IMR-90 (cell line): Measurements from ENCODE around the gene SLC3A2. TPM values are rescaled to one million over a fixed set of nuclear protein-coding genes. Genes with fewer than 3 reads are reported as not detected.

ENCODE experiments used
- ATAC-seq: fragments of 200-7000 bp; cut with Tn5 transposase; 2 replicates; pipeline ENCODE4 v1.9.1; 2020; ENCODE audit warnings: low read depth, mild to moderate bottlenecking, moderate library complexity
- BruUV-seq: library from RNA; stranded (reverse); fragments of 400-500 nt; replicated peaks from 2 replicates; lab custom pipeline; 2021; lab: Mats Ljungman, UMichigan
- CTCF ChIA-PET: fragments of 300-600 bp; formaldehyde crosslinking; extraction: SDS; loops from one replicate; lab custom pipeline; 2021; ENCODE audit warnings: antibody characterized with exemption; lab: Yijun Ruan, JAX
- POLR2A ChIA-PET: fragments of 300-600 bp; sonication (Branson Sonifier 250); formaldehyde crosslinking; loops from one replicate; lab custom pipeline; 2022; ENCODE audit warnings: antibody characterized with exemption; ENCODE audit not compliant: unreplicated experiment; lab: Charles Lee
- DNase-seq: peaks from one replicate; pipeline ENCODE4 v3.0.0; 2013
- H2AFZ ChIP-seq: replicated peaks from 2 replicates; pipeline ENCODE3; 2013; ENCODE audit warnings: low read length, mild to moderate bottlenecking; ENCODE audit not compliant: poor library complexity
- H2AK5ac ChIP-seq: 2 replicates; pipeline ENCODE4 v1.6.1; 2013; ENCODE audit warnings: low read depth, low read length, inconsistent platforms
- H2AK9ac ChIP-seq: replicated peaks from 2 replicates; pipeline ENCODE3; 2013; ENCODE audit warnings: mild to moderate bottlenecking, low read depth, low read length, moderate library complexity; ENCODE audit not compliant: poor library complexity
- H2BK120ac ChIP-seq: 2 replicates; pipeline ENCODE4 v1.6.1; 2013; ENCODE audit warnings: low read depth, low read length, inconsistent platforms
- H2BK15ac ChIP-seq: 3 replicates; pipeline ENCODE4 v1.6.1; 2013; ENCODE audit warnings: low read depth, low read length, inconsistent platforms
- H2BK20ac ChIP-seq: 2 replicates; pipeline ENCODE4 v1.6.1; 2013; ENCODE audit warnings: low read depth, mild to moderate bottlenecking, inconsistent platforms, low read length, moderate library complexity
- H2BK5ac ChIP-seq: 2 replicates; pipeline ENCODE4 v1.6.1; 2013; ENCODE audit warnings: mild to moderate bottlenecking, low read depth, low read length, inconsistent platforms; ENCODE audit not compliant: poor library complexity, severe bottlenecking
- H3K14ac ChIP-seq: replicated peaks from 2 replicates; pipeline ENCODE4 v1.6.1; 2013; ENCODE audit warnings: low read depth, low read length, inconsistent platforms
- H3K18ac ChIP-seq: 2 replicates; pipeline ENCODE4 v1.6.1; 2013; ENCODE audit warnings: low read depth, low read length, control low read depth
- H3K23ac ChIP-seq: 2 replicates; pipeline ENCODE4 v1.6.1; 2013; ENCODE audit warnings: low read depth, low read length, inconsistent platforms
- H3K27ac ChIP-seq: 2 replicates; pipeline ENCODE4 v1.5.1; 2013; ENCODE audit warnings: mild to moderate bottlenecking, control low read depth, low read length; ENCODE audit not compliant: insufficient read depth
- H3K27me3 ChIP-seq: 2 replicates; pipeline ENCODE4 v1.6.1; 2013; ENCODE audit warnings: low read length; ENCODE audit not compliant: control insufficient read depth, insufficient read depth
- H3K36me3 ChIP-seq: 2 replicates; pipeline ENCODE4 v1.6.1; 2013; ENCODE audit warnings: low read length, mixed read lengths; ENCODE audit not compliant: control insufficient read depth, insufficient read depth
- H3K4ac ChIP-seq: 2 replicates; pipeline ENCODE4 v1.6.1; 2013; ENCODE audit warnings: low read depth, low read length, inconsistent platforms
- H3K4me1 ChIP-seq: 2 replicates; pipeline ENCODE4 v1.6.1; 2013; ENCODE audit warnings: low read length, mixed read lengths; ENCODE audit not compliant: control insufficient read depth, insufficient read depth
- H3K4me2 ChIP-seq: 2 replicates; pipeline ENCODE4 v1.6.1; 2013; ENCODE audit warnings: low read depth, mild to moderate bottlenecking, control low read depth, low read length, moderate library complexity
- H3K4me3 ChIP-seq: 2 replicates; pipeline ENCODE4 v1.5.1; 2013; ENCODE audit warnings: low read depth, mild to moderate bottlenecking, control low read depth, low read length, moderate library complexity; ENCODE audit not compliant: insufficient read depth
- H3K56ac ChIP-seq: 2 replicates; pipeline ENCODE4 v1.6.1; 2013; ENCODE audit warnings: low read length, inconsistent platforms; ENCODE audit not compliant: insufficient read depth; ENCODE audit errors: extremely low read depth
- H3K79me1 ChIP-seq, 2 experiments: 2 replicates each; pipeline ENCODE4 v1.6.1; 2013; ENCODE audit warnings: low read length in 2 of 2, inconsistent platforms in 1 of 2, low read depth in 1 of 2
- H3K9ac ChIP-seq: 2 replicates; pipeline ENCODE4 v1.6.1; 2013; ENCODE audit warnings: low read depth, low read length, control low read depth
- H3K9me1 ChIP-seq: 2 replicates; pipeline ENCODE4 v1.6.1; 2013; ENCODE audit warnings: low read length, inconsistent platforms; ENCODE audit not compliant: insufficient read depth
- H3K9me3 ChIP-seq: 2 replicates; pipeline ENCODE4 v1.6.1; 2013; ENCODE audit warnings: low read length; ENCODE audit not compliant: control insufficient read depth, insufficient read depth
- H4K20me1 ChIP-seq: 2 replicates; pipeline ENCODE4 v1.6.1; 2013; ENCODE audit warnings: low read length, inconsistent platforms; ENCODE audit not compliant: insufficient read depth
- H4K5ac ChIP-seq: 2 replicates; pipeline ENCODE4 v1.6.1; 2013; ENCODE audit warnings: mild to moderate bottlenecking, low read depth, low read length, control low read depth
- H4K8ac ChIP-seq, 2 experiments: 2 replicates each; pipeline ENCODE4 v1.6.1; 2013; ENCODE audit warnings: low read depth in 2 of 2, low read length in 2 of 2, control low read depth in 1 of 2, inconsistent platforms in 1 of 2
- H4K91ac ChIP-seq: 2 replicates; pipeline ENCODE4 v1.6.1; 2013; ENCODE audit warnings: low read depth, low read length, inconsistent platforms; ENCODE audit not compliant: insufficient read depth
- CEBPB ChIP-seq: IDR thresholded peaks from 2 replicates; pipeline ENCODE4 v1.6.1; 2012; ENCODE audit warnings: low read depth, low read length, improper control_type of control experiment
- POLR2A ChIP-seq: IDR thresholded peaks from 2 replicates; pipeline ENCODE4 v1.6.1; 2012; ENCODE audit warnings: mild to moderate bottlenecking, low read depth, low read length
- WGBS, 2 experiments: methylation state at CpG; one replicate each; pipeline versions ENCODE4 v1.1.5 to v1.1.7; 2013; ENCODE audit warnings: missing lambda C conversion rate in 2 of 2; ENCODE audit not compliant: insufficient read length in 1 of 2; ENCODE audit errors: extremely low coverage in 2 of 2; 5-methylcytosine and 5-hydroxymethylcytosine counted together
- dilution Hi-C: fragments of 300-500 bp; cut with HindIII; formaldehyde crosslinking; loops from one replicate; pipeline ENCODE4 v1.14.3; 2018; ENCODE audit warnings: low sequenced_read_pairs; ENCODE audit not compliant: unreplicated experiment
- in situ Hi-C: fragments of 300-500 bp; cut with MboI; formaldehyde crosslinking; loops from 3 replicates; pipeline ENCODE4 v1.14.3; 2019; ENCODE audit warnings: low sequenced_read_pairs, inconsistent platforms, mixed read lengths
- intact Hi-C: fragments of 100-400 bp; cut with micrococcal nuclease; formaldehyde crosslinking; loops from 2 replicates; pipeline ENCODE4 v1.10.0; 2022
- polyA plus RNA-seq, 3 experiments: library from polyadenylated mRNA; depleted of rRNA; stranded (reverse); fragments of >200 nt; gene quantifications; 2 replicates each; pipeline ENCODE4 v1.2.3, GENCODE V29; 2012; ENCODE audit warnings: low replicate concordance in 1 of 3
- total RNA-seq: library from RNA; depleted of rRNA; stranded (reverse); fragments of >200 nt; gene quantifications from 2 replicates; pipeline ENCODE4 v1.2.3, GENCODE V29; 2012

The SLC3A2 gene
- total and polyA plus RNA-seq, 2 of the 4 experiments (the other 2 are of a cell fraction): 140 to 239 TPM

DNA sequence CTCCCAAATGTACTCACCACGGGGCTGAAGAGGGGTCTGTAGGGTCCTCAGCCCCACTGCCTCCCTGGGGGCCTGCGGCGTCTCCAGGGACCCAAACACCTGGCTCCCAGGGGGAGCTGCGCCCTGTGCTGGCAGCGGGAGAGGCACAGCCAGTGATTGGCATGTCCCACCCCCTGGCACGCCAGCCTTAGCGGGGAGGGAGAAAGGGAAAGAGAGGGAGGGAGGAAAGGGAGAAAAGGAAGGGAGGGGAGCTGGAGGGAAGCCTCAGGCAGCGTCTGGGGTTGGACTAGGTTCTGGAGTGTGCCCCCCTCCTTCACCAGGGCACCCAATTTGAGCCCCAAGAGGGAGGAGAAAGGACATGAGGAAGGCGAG lies 40.5 kb downstream of the SLC3A2 start, which contains the start of gene CHRM1:
Gene CHRM1 (minus strand): TSS at position 163 of the 372 bp plus-strand sequence. CDS start 10,263 bp downstream, outside the sequence.
- intact Hi-C loops: no loop called here
- 17% methylated on average over 2 of the region's 9 CpGs; no CpG with 5 or more reads in 1 of the 2 experiments for WGBS, 2 experiments
- no peak within 1 kb of the TSS for H2AK9ac ChIP-seq
- dilution Hi-C loops: no loop called here
- no peak within 1 kb of the TSS for H3K56ac ChIP-seq
- H2AK5ac ChIP-seq: no peak within 1 kb of the TSS
- no peak within 1 kb of the TSS for H3K18ac ChIP-seq
- no peak within 1 kb of the TSS for H4K8ac ChIP-seq
- TF ChIP-seq POLR2A: no peak
- TF ChIP-seq CEBPB: no peak
- in situ Hi-C loops: no loop called here
- DNase-seq (no peak), ATAC-seq (no peak)
- no peaks in the 10 kb centered on the region for H3K79me1 ChIP-seq
- H2BK20ac ChIP-seq: no peak within 1 kb of the TSS
- no peak within 1 kb of the TSS for H3K9ac ChIP-seq
- ChIA-PET POLR2A (no interaction called here), CTCF (interaction anchor here (0.6 kb wide), 1 partner anchor 12 kb away, joined by 3 read pairs; no protein-coding TSS in a partner anchor)
- H3K9me3 ChIP-seq: no peaks in the 10 kb centered on the region; the same call in 1 of the 2 replicates
- H3K4ac ChIP-seq: no peak within 1 kb of the TSS
- no peak within 1 kb of the TSS for H2BK15ac ChIP-seq
- H4K91ac ChIP-seq: no peak within 1 kb of the TSS
- H3K9me1 ChIP-seq: no peaks in the 10 kb centered on the region
- H4K5ac ChIP-seq: no peak within 1 kb of the TSS
- peak within 1 kb of the TSS; percentile 53 for H2AFZ ChIP-seq
- no peaks in the 10 kb centered on the region for H4K20me1 ChIP-seq
- no peaks in the 10 kb centered on the region for H3K36me3 ChIP-seq
- H3K14ac ChIP-seq: no peak within 1 kb of the TSS
- H2BK120ac ChIP-seq: no peak within 1 kb of the TSS
- H3K4me1 ChIP-seq: peaks cover 7% of the 10 kb centered on the region; the same call in 1 of the 2 replicates
- H3K23ac ChIP-seq: no peak within 1 kb of the TSS
- no peak within 1 kb of the TSS; the same call in 1 of the 2 replicates for H3K4me2 ChIP-seq
- H3K4me3 ChIP-seq: no peak within 1 kb of the TSS
- BruUV-seq: no TSS peak
- no peak within 1 kb of the TSS for H2BK5ac ChIP-seq
- peaks cover 82% of the 10 kb centered on the region for H3K27me3 ChIP-seq
- H3K27ac ChIP-seq: no peak within 1 kb of the TSS
